ENCODE results near the gene TRMT2B.

DNA sequence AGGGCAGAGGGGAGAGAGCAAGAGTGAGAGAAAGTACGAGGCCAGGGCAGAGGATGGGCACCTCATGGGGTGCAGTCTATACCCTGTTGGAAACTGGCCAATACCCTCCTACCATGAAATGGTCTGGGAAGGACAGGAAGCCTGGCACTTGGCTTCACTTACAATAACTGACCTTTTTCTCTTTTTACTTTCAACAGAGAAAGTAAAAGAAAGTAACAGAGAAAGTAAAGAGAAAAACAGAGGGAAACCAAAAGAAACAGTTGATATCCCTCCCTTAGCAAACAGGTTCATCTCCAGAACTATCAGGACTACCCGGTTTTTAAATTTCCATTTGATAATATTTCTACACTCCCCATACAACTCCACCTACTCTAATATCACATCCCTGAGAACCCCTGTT, 61.8 kb downstream of the TRMT2B start:
- TF ChIP-seq, protein P1, sequence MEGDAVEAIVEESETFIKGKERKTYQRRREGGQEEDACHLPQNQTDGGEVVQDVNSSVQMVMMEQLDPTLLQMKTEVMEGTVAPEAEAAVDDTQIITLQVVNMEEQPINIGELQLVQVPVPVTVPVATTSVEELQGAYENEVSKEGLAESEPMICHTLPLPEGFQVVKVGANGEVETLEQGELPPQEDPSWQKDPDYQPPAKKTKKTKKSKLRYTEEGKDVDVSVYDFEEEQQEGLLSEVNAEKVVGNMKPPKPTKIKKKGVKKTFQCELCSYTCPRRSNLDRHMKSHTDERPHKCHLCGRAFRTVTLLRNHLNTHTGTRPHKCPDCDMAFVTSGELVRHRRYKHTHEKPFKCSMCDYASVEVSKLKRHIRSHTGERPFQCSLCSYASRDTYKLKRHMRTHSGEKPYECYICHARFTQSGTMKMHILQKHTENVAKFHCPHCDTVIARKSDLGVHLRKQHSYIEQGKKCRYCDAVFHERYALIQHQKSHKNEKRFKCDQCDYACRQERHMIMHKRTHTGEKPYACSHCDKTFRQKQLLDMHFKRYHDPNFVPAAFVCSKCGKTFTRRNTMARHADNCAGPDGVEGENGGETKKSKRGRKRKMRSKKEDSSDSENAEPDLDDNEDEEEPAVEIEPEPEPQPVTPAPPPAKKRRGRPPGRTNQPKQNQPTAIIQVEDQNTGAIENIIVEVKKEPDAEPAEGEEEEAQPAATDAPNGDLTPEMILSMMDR (IDR thresholded peaks at IDR 0.05): no peak
- no peak for TF ChIP-seq POLR2AphosphoS5 (IDR thresholded peaks at IDR 0.05)
- TF ChIP-seq EP300 (IDR thresholded peaks at IDR 0.05; ENCODE audit: low read depth): no peak
- no peak for TF ChIP-seq POLR2A (IDR thresholded peaks at IDR 0.05)
